Measurements from ENCODE around the gene URI1.

The URI1 gene

DNA sequence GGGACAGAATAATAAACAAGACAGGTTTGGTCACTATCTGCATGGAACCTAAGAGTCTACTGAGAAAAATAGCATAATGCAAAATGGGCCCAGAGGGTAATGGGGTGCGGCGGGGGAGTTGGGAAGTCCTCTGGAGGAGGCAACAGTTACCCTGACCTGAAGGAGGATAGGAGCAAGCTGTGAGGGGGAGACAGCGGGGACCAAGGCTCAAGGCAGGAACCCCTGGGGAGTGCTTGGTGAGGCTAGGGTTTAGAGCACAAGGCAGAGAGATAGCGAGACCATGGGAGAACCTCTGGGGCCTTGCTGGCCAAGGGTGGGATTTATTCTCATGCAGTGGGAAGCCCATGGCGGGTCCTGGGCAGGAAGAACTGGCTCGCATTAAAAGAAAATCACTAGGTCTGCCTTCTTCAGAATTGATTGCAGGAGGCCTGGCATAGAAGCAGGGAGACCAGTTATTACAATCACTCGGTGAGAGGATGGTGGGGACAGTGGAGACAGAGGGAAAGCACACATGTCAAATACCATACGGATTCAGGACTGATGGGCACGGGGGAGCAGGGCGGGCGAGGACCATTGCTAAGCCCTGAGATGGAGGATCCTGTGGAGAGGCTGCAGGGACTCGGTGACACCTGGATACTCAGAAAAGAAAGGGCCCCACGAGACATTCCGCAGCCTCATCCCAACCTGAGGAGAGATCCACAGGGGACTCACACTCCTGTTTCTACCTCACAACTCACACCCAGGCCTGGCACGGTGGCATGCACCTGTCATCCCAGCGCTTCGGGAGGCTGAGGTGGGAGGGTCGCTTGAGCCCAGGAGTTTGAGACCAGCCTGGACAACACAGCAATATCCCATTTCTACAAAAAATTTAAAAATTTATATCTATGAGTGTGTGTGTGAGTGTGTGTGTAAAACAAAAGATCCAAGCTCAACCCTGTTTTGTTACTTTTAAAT is 110.4 kb downstream of the URI1 start:
- DNase-seq (ENCODE audit: low read depth in 3 of 3, low spot score in 1 of 3): no peak

DNA sequence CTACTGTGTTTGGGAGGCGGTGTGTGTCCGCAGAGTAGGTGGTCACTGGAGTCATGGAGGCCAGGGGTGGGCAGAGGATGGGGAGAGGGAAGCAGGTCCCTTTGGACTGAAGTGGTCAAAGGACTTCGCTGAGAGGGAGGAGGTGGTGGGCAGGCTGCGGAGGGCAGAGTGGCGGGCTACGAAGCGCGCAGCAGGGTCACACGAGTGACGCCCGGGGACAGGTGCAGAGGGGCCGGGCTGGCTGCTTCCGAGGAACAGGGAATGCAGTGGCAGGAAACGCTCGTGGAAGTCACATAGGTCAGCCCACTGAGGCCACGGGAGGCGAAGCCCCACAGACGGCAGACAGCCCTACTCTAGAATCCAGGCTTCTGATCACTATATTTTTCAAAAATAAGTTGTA is 111.5 kb downstream of the URI1 start:
- no peak for DNase-seq (ENCODE audit: low read depth in 3 of 3, low spot score in 1 of 3)

DNA sequence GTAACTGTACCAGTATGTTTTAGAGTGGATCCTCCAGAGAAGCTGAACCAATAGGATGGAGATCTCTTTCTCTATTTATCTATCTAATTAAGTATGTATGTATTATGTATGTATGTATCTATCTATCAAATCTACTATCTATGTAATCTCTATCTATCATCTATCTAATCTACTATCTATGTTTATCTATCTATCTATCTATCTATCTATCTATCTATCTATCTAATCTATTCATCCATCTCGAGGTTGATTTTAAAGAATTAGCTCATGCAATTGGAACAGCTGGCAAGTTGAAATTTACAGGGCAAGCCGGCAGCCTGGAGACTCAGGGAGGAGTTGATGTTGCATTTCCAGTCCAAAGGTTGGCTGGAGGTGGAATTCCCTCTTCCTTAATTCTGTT is 112.2 kb downstream of the URI1 start:
- DNase-seq (ENCODE audit: low read depth in 3 of 3, low spot score in 1 of 3): no peak

DNA sequence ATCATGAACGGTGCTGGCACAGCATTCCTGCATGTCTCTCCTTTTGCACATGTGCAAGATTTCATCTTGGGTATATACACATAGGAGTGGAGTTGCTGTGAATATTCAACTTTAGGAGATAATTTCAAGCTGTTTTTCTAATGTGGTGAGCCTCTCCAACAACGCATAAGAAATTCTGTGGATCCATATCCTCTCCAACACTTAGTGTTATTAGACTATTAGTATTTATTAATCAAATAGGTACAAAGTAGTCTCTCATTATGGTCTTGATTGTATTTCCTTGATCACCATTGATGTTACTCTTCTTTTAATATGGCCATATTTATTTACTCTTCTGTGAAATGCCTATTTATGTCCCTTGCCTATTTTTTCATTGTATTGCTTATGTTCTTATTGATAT is 114.5 kb downstream of the URI1 start:
- no peak for DNase-seq (ENCODE audit: low read depth in 3 of 3, low spot score in 1 of 3)

DNA sequence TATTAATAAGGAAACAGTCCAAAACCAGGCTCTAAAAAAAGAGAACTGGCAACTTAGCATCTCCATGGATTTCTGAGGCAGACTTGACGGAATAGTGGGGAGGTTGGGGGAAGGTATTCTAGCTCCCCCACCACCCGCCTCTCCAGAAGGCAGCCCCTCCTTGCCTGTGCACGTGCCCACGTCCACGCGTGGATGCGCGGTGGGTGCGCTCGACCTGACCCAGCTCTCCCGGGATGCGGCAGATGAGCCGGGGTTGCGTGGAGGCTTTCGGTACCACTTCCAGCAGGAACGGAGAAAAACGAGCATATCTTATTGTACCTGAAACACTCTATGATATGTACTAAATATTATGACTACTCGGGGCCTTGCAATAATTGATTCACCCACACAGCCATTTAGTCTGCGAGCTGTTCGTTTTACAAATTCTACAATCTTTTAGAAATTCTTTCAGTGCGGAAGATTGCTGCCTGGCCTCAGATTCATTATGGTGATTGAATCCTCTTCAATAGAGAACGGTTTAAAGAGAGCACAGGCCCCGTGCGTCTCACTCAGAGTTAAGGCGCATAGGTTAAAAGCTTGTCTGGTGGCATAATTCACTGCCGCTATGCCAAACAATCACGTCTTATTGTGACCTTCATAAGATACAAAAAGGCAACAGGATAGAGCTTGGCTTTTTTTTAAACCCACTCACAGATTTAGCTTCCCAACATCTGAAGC is 117.9 kb downstream of the URI1 start:
- DNase-seq (ENCODE audit: low read depth in 3 of 3, low spot score in 1 of 3): no peak

DNA sequence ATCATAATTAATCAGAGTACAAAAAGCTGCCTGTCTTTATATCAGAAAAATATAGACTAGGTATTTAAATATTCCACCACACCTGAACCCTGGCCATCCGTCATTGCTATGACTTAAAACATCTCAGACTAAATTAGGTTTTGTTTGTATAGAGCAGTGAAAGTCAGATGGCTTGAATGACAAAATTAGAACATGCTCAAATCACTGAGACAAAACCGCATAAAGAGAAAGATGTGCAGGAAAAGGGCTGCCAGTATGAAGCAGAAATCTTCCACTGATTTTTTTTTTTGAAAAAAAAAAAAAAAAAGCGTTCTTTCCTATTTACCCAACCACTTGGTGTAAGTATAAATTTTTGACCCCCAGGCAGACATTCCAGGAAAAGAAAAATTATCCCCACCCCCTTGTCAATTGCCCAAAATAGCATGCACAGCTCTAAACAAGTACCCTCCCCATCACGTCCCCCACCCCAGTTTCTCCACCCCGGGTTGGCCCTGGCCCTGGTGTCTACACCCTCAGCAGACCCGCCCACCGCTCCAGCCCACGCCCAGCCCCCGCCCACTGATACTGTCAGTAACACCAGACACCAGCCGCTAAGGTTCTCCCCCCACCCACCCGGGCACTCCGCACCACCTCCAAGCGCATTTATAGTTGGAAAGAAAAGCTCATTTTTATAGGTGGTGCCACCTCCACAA is 118.6 kb downstream of the URI1 start:
- no peak for DNase-seq (ENCODE audit: low read depth in 3 of 3, low spot score in 1 of 3)

DNA sequence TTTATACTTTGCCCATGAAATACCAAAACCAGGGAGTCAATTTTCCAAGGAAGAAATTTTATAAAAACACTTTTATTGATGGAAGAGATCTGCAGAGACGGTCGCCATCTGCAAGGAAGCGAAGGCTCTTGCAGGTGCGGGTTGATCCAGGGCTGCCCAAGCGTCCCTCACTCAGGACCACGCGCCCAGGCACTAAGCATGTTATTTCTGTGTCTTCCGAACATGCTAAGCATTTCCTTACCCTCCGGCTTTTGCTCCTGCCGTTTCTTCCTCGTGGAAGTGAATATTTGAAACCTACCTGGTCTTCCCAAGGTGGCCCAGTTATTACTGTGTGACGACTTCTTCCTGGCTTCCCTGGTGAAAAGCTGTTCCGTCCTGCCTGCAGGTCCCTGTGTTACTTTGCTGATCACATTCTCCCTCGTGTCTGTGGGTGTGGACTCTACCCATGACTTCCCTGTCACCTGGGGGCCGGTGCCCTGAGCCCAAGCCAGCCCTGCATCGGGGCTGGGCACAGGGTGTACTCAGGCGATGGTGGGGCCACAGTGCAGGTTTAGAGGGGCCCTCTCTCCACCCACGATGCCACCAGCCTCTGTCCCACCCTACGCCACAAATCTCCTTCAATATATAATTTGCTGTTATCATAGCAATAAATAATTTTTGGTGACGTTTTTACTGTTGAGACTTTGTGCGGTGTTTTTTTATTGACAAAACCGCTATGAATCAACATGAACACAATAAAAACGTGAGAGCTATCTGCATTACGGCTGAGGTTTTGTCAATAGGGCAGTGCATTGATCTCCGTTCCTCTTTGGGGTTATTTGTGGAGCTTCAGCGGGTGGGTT is 119.4 kb downstream of the URI1 start:
- no peak for DNase-seq (ENCODE audit: low read depth in 3 of 3, low spot score in 1 of 3)

DNA sequence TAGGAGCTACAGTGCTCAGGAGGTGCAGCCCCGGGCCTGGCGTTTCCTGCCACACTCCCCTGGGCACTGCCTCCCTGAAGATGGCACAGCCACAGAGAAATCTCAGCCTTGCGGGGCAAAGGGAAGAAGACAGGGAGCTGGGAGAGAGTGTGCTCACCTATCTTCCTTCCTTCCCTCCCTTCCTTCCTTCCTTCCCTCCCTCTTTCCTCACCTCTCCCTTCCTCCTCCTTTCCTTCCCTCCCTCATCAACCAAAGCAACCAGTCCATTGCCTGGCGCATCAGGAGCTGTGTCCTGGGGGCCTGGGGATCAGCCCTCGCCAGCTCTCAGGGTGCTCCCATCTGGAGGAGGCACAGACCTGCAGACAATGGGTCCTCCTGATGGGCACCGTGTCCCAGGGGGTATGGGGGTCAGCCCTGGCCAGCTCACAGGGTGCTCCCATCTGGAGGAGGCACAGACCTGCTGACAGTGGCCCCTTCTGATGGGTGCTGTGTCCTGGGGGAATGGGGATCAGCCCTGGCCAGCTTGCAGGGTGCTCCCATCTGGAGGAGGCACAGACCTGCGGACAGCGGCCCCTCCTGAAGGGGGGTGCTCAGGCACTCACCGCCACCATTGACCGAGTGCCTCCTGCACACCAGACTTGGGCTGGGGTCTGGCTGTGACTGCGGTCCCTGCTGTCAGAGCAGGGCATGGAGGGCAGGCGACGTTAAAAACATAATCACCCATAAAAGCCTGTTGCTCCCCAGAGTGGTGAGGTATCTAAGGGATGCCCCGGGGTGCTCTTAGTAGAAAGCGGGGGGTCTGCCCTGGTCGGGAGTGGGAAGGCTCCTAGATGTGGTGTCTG is 120.2 kb downstream of the URI1 start:
- no peak for DNase-seq (ENCODE audit: low read depth in 3 of 3, low spot score in 1 of 3)

DNA sequence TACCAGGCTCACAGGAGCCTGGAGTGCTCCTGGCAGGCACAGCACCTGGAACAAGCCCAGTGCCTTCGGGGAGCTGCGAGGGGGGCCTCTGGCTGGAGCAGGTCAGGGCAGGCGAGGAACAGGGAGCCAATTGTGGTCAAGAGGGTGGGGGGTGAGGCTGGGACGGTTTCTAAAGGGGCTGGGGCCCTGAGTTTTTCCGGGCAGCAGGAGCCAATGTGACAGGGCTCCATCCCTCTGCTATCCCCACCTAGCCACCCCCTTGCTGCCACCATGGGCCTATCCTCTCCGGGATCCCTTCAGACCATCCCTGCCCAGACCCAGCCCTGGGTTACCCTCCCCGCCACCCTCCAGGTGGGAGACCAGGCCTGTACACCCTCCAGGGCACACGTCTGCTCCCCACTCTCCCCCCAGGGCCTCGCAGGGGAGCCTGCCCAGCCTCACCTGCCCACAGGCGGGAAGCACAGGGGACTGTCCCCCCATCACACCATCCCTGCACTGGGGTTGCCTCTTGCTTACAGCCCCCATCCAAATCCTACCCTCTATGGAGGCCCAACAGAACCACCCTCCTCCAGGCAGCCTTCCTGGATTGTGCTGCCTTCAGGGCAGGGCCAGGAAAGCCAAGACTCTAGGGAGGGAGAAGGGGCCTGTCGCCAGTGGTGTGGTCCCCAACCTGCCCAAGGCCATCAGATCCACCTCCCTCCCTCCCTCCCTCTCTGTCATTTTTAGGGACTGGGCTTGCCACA is 121.0 kb downstream of the URI1 start:
- DNase-seq (ENCODE audit: low read depth in 3 of 3, low spot score in 1 of 3): no peak

DNA sequence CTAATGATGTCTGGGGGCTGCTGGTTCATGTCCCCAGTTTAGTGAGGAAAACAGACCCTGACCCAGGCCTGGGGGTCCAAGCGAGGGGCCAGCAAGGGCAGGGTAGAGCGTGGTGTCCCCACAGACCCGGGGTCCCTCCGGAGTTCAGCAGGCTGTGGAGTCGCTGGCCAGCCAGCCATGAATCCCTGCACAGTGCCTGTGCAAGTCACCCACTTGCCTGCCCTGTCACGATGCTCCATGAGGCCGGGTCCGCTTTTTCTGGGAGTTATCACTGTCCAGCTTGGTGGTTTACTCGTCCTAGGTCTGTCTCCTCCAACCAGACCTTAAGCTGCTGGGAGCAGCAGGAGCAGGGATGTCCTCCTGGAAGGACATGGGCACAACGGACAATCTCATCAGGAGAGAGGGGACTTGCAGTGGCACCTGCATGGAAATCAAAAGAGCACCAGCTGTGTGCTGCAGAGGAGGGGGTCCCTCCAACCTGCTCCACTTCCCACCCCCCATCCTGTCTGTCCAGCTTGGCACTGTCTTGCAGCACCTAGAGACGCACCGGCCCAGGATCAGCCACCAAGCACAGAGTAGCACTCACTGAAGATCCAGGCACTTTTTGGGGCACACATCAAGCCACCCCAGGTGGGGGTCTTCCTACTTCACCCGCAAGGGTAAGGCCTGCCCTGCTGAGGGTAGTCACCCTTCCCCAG is 121.8 kb downstream of the URI1 start:
- no peak for DNase-seq (ENCODE audit: low read depth in 3 of 3, low spot score in 1 of 3)

DNA sequence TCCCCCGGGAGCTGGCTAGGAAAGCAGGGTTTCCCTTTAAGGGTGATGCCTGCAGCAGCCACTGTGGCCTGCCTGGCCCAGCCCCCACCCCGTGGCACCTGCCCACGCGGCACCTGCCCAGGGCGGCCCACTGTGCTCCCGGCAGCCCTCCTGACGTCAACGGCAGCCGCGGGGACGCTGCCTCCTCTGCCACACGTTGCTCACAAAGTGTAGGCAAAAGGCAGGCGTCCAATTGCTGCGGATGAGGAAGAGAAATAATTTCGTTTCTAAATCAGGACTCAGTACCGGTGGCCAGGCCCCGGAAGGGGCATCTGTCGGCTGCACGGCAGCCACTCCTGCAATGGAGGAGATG is 122.3 kb downstream of the URI1 start:
- DNase-seq (ENCODE audit: low read depth in 3 of 3, low spot score in 1 of 3): no peak

DNA sequence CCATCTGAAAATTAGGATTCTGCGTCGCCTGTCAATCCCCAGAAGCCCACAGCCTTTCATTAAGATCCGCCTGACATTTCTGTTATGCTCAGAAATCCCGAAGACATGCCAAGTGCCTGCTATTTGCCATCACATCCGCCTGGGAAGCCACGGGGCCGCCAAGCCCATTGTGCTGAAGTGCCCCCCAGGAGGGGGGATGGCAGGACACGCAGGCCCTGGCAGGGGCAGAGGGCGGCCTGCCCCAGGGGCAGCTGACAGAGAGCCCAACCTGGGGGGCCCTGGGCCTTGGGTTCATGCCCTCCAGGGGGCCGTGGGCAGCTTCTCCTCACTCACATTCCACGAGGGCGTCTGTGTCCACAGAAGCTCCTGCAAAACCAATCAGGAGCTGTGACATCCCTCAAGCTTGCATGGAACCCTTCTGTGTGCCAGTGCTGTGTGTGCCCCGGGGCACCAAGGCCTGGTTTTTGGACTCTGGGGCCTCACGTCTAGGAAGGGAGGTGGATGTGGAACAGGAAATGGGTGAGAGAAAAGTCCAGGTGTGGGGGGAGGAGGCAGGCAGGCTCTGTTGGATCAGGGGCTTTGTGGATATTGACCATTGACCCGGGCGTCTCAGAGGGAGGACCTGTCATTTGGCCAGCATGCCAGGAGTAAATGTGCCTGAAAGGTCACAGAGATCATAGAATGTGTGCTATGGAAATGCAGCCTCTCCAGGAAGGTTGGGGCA is 122.9 kb downstream of the URI1 start:
- DNase-seq (ENCODE audit: low read depth in 3 of 3, low spot score in 1 of 3): no peak

DNA sequence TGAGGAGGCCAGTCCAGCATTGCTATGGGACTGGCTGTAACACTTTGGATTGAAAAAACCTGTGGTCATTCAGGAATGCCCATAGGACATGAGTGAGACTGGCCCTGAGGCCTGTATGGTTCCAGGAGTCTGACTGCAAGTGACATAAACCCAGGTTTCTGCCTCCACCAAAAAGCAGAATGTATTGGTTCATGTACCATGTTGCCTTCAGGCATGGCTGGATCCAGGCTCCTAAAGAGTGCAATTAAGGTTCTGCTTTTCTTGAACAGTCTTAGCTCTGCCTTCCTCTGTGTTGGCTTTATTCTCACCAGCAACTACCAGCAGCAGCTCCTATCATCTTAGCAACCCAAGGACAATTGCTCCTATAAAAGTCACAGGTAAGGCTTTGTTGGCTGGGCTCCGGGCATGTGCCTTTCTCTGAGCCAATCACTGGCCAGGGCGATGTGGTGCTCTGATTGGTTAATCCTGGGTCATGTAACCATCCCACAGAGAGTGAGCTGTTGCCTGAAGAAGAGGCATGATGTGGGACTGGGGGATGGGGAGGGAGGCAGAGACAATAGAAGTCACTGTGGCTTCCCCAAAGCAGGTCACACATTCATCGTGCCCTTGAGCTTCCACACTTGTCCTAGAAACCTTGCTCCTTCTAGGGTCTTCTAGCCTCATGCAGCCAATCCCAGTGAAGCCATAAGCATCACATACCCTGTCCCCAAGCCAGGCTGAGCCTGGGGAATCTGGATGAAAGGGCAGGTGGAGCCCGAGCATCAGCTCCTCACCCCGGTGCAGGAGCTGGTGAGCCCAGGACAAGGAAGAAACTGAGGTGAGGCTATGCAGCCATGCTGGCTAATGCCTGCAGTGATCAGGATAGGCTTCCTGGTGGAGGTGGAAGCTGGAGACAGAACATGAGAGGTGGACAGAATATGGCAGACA is 123.9 kb downstream of the URI1 start:
- DNase-seq (ENCODE audit: low read depth in 3 of 3, low spot score in 1 of 3): no peak

Data from stimulated activated CD4-positive, alpha-beta T cell treated with anti-CD3 and anti-CD28 coated beads, TNF-alpha, amount 100 ng/mL, for 1 hour (primary cell).